Prostate gland (tissue), 2 donors: ENCODE measurements around the gene MRPL44. TPM values are rescaled to one million over a fixed set of nuclear protein-coding genes. Genes with fewer than 3 reads are reported as not detected.

ENCODE experiments used
- DNase-seq: peaks from one replicate; pipeline ENCODE4 v3.0.0-alpha.2; 2019; ENCODE audit warnings: low spot score
- H3K27ac ChIP-seq, 2 donors: fragments of 200-600 bp; sonication (generic); 2 replicates each; pipeline ENCODE4 v1.5.1; 2017 to 2019
- H3K27me3 ChIP-seq: fragments of 200-600 bp; sonication (generic); replicated peaks from 2 replicates; pipeline ENCODE4 v1.5.1; 2019; ENCODE audit not compliant: insufficient read depth
- H3K36me3 ChIP-seq, 2 donors: fragments of 200-600 bp; sonication (generic); 1 replicate in 1 of 2; 2 replicates in 1 of 2; pipeline versions ENCODE4 v1.5.1 to v1.8.1; 2017 to 2019
- H3K4me1 ChIP-seq: fragments of 200-600 bp; sonication (generic); replicated peaks from 2 replicates; pipeline ENCODE4 v1.5.1; 2019
- H3K4me3 ChIP-seq, 2 donors: fragments of 200-600 bp; sonication (generic); 2 replicates each; pipeline ENCODE4 v1.5.1; 2017 to 2019
- H3K9me3 ChIP-seq: fragments of 200-600 bp; sonication (generic); 2 replicates; pipeline ENCODE4 v1.5.1; 2017
- POLR2A ChIP-seq: fragments of 450-650 bp; IDR thresholded peaks from one replicate; pipeline ENCODE4 v1.6.1; 2016; ENCODE audit warnings: antibody characterized with exemption, mild to moderate bottlenecking
- POLR2AphosphoS5 ChIP-seq: sonication (generic); formaldehyde crosslinking; IDR thresholded peaks from one replicate; pipeline ENCODE4 v1.6.1; 2017; ENCODE audit warnings: antibody characterized with exemption
- WGBS: methylation state at CpG from one replicate; pipeline ENCODE4 v1.1.5; 2018; 5-methylcytosine and 5-hydroxymethylcytosine counted together
- intact Hi-C: fragments of 100-400 bp; cut with DNase I; formaldehyde crosslinking; loops from one replicate; pipeline ENCODE4 v1.14.2; 2022
- total RNA-seq, 2 donors: library from RNA; depleted of rRNA; stranded (reverse); fragments of >200 nt; gene quantifications; one replicate each; pipeline ENCODE4 v1.1.0, GENCODE V29; 2016
- TF ChIP-seq, protein P1 (sequence below), 4 experiments: fragments of 200-600 bp in 2 of 4; fragments of 450-650 bp in 2 of 4; sonication (generic) in 2 of 4; IDR thresholded peaks; 1 replicate in 3 of 4; 2 replicates in 1 of 4; pipeline ENCODE4 v1.5.1; 2016 to 2019; ENCODE audit warnings: antibody characterized with exemption in 4 of 4, mild to moderate bottlenecking in 2 of 4, moderate library complexity in 2 of 4

MRPL44 gene
- total RNA-seq, 2 donors from 2014 or later, result 33.1 to 33.5 TPM

DNA sequence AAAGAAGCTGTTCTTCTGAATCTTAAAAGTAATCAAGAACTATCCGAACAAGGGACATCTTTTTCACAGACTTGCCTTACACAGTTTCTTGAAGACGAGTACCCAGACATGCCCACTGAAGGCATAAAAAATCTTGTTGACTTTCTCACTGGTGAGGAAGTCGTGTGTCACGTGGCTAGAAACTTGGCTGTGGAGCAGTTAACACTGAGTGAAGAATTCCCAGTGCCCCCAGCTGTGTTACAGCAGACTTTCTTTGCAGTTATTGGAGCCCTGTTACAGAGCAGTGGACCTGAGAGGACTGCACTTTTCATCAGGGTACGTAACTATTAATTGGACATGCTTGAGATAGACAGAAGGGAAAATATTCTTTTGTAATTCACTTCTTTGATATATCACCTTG, 2.4 kb downstream of the MRPL44 start:
- Histone ChIP-seq H3K4me3 (no peak overlapping the region), H3K9me3 (no peaks in the 10 kb centered on the region), H3K27ac (no peak overlapping the region), H3K36me3 (no peaks in the 10 kb centered on the region), H3K4me1 (peaks cover 6% of the 10 kb centered on the region), H3K27me3 (no peaks in the 10 kb centered on the region)
- WGBS, result 27% methylated on average over 5 of the region's 5 CpGs
- peak; percentile 54 for DNase-seq
- TF ChIP-seq POLR2AphosphoS5, result peak; percentile 57
- TF ChIP-seq, protein P1, sequence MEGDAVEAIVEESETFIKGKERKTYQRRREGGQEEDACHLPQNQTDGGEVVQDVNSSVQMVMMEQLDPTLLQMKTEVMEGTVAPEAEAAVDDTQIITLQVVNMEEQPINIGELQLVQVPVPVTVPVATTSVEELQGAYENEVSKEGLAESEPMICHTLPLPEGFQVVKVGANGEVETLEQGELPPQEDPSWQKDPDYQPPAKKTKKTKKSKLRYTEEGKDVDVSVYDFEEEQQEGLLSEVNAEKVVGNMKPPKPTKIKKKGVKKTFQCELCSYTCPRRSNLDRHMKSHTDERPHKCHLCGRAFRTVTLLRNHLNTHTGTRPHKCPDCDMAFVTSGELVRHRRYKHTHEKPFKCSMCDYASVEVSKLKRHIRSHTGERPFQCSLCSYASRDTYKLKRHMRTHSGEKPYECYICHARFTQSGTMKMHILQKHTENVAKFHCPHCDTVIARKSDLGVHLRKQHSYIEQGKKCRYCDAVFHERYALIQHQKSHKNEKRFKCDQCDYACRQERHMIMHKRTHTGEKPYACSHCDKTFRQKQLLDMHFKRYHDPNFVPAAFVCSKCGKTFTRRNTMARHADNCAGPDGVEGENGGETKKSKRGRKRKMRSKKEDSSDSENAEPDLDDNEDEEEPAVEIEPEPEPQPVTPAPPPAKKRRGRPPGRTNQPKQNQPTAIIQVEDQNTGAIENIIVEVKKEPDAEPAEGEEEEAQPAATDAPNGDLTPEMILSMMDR (IDR thresholded peaks at IDR 0.05), result no peak
- intact Hi-C loops, result no loop called here

DNA sequence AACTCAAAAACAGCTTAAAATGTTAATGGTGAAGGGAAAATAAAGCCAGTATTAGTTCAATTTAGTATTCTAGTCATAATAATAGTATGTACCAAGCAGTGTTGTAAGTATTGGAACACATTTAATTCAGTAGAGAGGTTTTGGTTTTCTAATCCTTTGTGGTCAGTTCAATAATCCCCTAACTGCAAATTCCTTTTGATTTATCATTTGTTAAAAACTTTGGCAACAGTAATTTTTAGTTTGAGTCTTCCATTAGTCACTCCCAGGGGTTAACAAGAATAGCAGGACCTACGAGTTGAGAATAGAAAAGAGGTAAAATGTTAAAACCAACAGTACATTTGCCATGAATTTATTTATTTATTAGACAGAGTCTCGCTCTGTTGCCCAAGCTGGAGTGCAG, 10.7 kb downstream of the MRPL44 start:
- Histone ChIP-seq H3K4me3 (no peak overlapping the region), H3K27ac (no peak overlapping the region), H3K4me1 (no peaks in the 10 kb centered on the region), H3K9me3 (no peaks in the 10 kb centered on the region), H3K36me3 (no peaks in the 10 kb centered on the region), H3K27me3 (no peaks in the 10 kb centered on the region)
- intact Hi-C loops, result no loop called here
- TF ChIP-seq POLR2AphosphoS5 (no peak), POLR2A (no peak)
- TF ChIP-seq, protein P1 (IDR thresholded peaks at IDR 0.05), result no peak
- WGBS, result 70% methylated on average over 2 of the region's 2 CpGs
- DNase-seq, result no peak

DNA sequence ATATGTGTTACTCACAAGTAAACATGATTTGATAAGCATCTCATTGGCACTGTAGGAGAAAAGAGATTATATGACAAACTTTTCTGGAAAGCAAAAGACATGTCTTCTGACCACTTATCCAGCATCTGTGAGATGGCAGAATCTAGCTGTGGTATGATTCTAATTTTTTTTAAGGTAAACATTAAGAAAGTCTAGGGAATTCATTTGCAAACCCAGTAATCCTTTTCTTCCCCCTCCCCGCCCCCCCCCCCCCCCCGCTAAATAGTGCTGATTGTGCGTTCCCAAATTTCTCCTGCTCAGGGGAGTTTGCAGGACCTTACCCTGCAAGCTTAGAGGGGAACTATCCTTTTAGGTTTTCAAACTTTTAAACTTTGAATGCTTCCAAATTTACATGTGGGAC, 12.1 kb downstream of the MRPL44 start:
- Histone ChIP-seq H3K4me3 (no peak overlapping the region), H3K27me3 (no peaks in the 10 kb centered on the region), H3K27ac (no peak overlapping the region), H3K9me3 (no peaks in the 10 kb centered on the region), H3K4me1 (no peaks in the 10 kb centered on the region), H3K36me3 (no peaks in the 10 kb centered on the region)
- no peak for TF ChIP-seq POLR2A
- TF ChIP-seq POLR2AphosphoS5, result no peak
- TF ChIP-seq, protein P1 (IDR thresholded peaks at IDR 0.05), result no peak
- DNase-seq, result no peak
- WGBS, result 55% methylated on average over 3 of the region's 3 CpGs
- intact Hi-C loops, result no loop called here

DNA sequence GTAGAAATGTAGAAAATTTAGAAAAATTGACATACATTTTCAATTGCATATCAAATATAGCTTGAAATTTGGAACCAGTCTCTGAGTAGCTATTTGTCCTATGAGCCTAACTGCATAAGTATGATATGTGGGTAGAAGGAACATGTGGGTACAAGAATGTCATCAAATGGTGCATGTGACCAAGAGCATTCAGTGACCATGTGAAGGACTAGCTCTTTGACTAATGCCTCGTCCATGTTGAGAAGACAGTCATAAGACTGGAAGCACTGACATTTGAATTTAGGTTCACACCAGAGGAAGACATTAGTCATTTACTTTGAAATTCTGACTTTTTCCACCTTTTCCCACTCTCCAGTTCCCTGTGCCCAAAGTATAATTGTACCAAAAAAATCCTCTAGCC, 12.6 kb downstream of the MRPL44 start:
- Histone ChIP-seq H3K36me3 (no peaks in the 10 kb centered on the region), H3K4me1 (no peaks in the 10 kb centered on the region), H3K9me3 (no peaks in the 10 kb centered on the region), H3K4me3 (no peak overlapping the region), H3K27me3 (no peaks in the 10 kb centered on the region), H3K27ac (no peak overlapping the region)
- 92% methylated on average over 1 of the region's 1 CpG for WGBS
- DNase-seq, result no peak
- TF ChIP-seq POLR2AphosphoS5 (no peak), POLR2A (no peak)
- TF ChIP-seq, protein P1 (IDR thresholded peaks at IDR 0.05), result no peak
- intact Hi-C loops, result loop anchor here (2.0 to 5.0 kb wide), 2 partner anchors 315 to 682 kb away; no protein-coding TSS in a partner anchor

DNA sequence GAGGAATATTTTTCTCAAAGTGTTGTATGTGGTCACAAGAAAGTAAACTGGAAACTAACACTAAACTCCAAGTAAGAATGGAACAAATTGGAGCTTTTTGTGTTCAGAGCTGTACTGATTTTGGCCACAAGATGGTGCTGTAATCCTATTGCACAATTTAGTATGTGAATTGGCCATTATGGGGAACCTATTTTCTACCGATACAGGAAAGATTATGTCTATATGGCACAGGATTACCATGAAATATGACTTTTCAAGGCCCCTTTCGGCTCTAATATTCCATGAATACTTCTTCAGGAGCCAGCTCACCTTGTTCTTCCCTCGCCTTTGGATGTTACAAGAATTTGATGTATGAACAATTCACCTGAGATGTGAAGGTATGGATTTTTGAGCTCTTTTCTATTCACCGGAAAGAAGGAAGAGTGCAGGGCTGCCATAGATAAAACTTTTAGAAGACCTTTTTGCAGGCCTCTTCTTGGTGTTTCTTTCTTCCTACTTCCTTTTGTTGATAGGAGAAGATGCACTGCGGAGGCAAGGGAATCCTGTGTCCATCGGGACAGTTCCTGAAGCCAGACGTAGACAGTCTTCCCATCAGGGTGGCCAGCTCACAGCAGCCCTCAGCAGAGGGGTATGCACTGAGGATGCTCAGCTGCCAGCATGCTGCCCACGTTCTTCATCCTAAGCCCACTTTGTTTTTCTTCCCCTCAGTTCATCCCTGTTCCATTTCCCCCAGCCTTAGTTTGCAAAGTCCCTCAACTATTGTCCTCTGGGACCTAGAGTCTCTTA, 13.3 kb downstream of the MRPL44 start:
- DNase-seq, result peak; percentile 46
- Histone ChIP-seq H3K27me3 (no peaks in the 10 kb centered on the region), H3K4me3 (no peak overlapping the region), H3K27ac (no peak overlapping the region), H3K9me3 (no peaks in the 10 kb centered on the region), H3K36me3 (no peaks in the 10 kb centered on the region), H3K4me1 (no peaks in the 10 kb centered on the region)
- WGBS, result 63% methylated on average over 8 of the region's 8 CpGs
- no peak for TF ChIP-seq POLR2AphosphoS5
- TF ChIP-seq, protein P1 (IDR thresholded peaks at IDR 0.05), result peak; percentile 69 to 91 (median 88)
- intact Hi-C loops, result loop anchor here (2.0 to 5.0 kb wide), 2 partner anchors 314 to 682 kb away; no protein-coding TSS in a partner anchor
